ENCODE data around the gene RARRES1.
A peak's percentile ranks its signal among the peaks of the same experiment; 100 is the strongest.

RARRES1 gene

GRCh38 chr3:158731938-158732855, at the start of gene RARRES1:
RARRES1 (minus strand) TSS chr3:158732457; CDS start chr3:158732415, 42 bp downstream.
- DNase-seq, result peak; percentile 11

GRCh38 chr3:158781849-158782248, 49.6 kb upstream of the RARRES1 start:
- no peak for DNase-seq

GRCh38 chr3:158781191-158781590, 48.9 kb upstream of the RARRES1 start:
- no peak for DNase-seq

GRCh38 chr3:158780766-158781165, 48.5 kb upstream of the RARRES1 start:
- no peak for DNase-seq

- DNase-seq, result no peak
These were observed 45.1 kb upstream of the RARRES1 start for GRCh38 chr3:158777161-158777873.

GRCh38 chr3:158776531-158776930, 44.3 kb upstream of the RARRES1 start:
- no peak for DNase-seq

GRCh38 chr3:158775426-158776410, 43.5 kb upstream of the RARRES1 start:
- DNase-seq, result no peak

GRCh38 chr3:158774965-158775364, 42.7 kb upstream of the RARRES1 start:
- DNase-seq, result no peak

- no peak for DNase-seq
These were observed 41.9 kb upstream of the RARRES1 start for GRCh38 chr3:158773845-158774830.

- no peak for DNase-seq
These were observed 40.9 kb upstream of the RARRES1 start for GRCh38 chr3:158773166-158773565.

GRCh38 chr3:158771982-158772381, 39.7 kb upstream of the RARRES1 start:
- no peak for DNase-seq

- DNase-seq, result no peak
These were observed 39.3 kb upstream of the RARRES1 start for GRCh38 chr3:158771577-158771976.

- no peak for DNase-seq
These were observed 38.6 kb upstream of the RARRES1 start for GRCh38 chr3:158770741-158771350.

- DNase-seq, result no peak
These were observed 37.9 kb upstream of the RARRES1 start for GRCh38 chr3:158769952-158770740.

- no peak for DNase-seq
These were observed 37.3 kb upstream of the RARRES1 start for GRCh38 chr3:158769549-158769948.

GRCh38 chr3:158768881-158769543, 36.8 kb upstream of the RARRES1 start:
- no peak for DNase-seq

GRCh38 chr3:158768361-158768787, 36.1 kb upstream of the RARRES1 start:
- DNase-seq, result no peak

GRCh38 chr3:158766364-158766763, 34.1 kb upstream of the RARRES1 start:
- DNase-seq, result no peak

GRCh38 chr3:158765518-158766205, 33.4 kb upstream of the RARRES1 start:
- no peak for DNase-seq
